ENCODE results near the gene BET1. TPM values are rescaled to one million over a fixed set of nuclear protein-coding genes. Genes with fewer than 3 reads are reported as not detected.

BET1 gene
- total and polyA plus RNA-seq, 9 of the 15 experiments (the other 6 are each of a cell fraction or from before 2014, with no cell fraction given), result 15.8 to 190 (median 37.8) TPM

GRCh38 chr7:94052398-94053180 lies 48.4 kb upstream of the BET1 start (continued):
- no peak for TF ChIP-seq DDX20 (tag; IDR thresholded peaks at IDR 0.05; ENCODE audit: low read depth)
- no peak for TF ChIP-seq HOXB6 (CRISPR knock-in tag; IDR thresholded peaks at IDR 0.05; ENCODE audit: borderline replicate concordance)
- TF ChIP-seq TAF1 (IDR thresholded peaks at IDR 0.05; ENCODE audit: control insufficient read depth, extremely low read depth, insufficient read depth, low read length, severe bottlenecking), result no peak
- no peak for TF ChIP-seq ZNF77 (CRISPR knock-in tag; IDR thresholded peaks at IDR 0.05)
- TF ChIP-seq SAFB (IDR thresholded peaks at IDR 0.05; ENCODE audit: borderline replicate concordance, low read depth, low read length), result no peak

GRCh38 chr7:94050046-94050445 lies 45.9 kb upstream of the BET1 start:
- intact Hi-C loops (cut with micrococcal nuclease), result no loop called here
- ATAC-seq (no peak), FAIRE-seq (no peak), DNase-seq (ENCODE audit: extremely low read depth in 1 of 4, low spot score in 3 of 4) (no peak)
- H3K27me3 ChIP-seq (ENCODE audit: control insufficient read depth in 2 of 2, insufficient read depth in 2 of 2, low read length in 2 of 2), result no peaks in the 10 kb centered on the region; a peak in 1 of 5 replicates
- H3K9ac ChIP-seq (ENCODE audit: insufficient read depth in 1 of 2, low read depth in 2 of 2, low read length in 2 of 2), result no peak overlapping the region
- BruUV-seq (replicated peaks), result no TSS peak
- H2AFZ ChIP-seq (ENCODE audit: low read depth, low read length), result no peak overlapping the region
- no peak for TF ChIP-seq HSF4 (CRISPR knock-in tag; IDR thresholded peaks at IDR 0.05; ENCODE audit: borderline replicate concordance)
- TF ChIP-seq HLTF (IDR thresholded peaks at IDR 0.05), result no peak
- no peak for TF ChIP-seq ZNF707 (CRISPR knock-in tag; conservative IDR thresholded peaks at IDR 0.05)
- no peak for TF ChIP-seq CBX3 (IDR thresholded peaks at IDR 0.05; ENCODE audit: borderline replicate concordance in 1 of 2, low read length in 2 of 2)
- ChIA-PET CTCF (ENCODE audit: low intra/inter-chr PET ratio) (no interaction called here), POLR2A (interaction anchor here (1.4 kb wide), 1 partner anchor 10 kb away, joined by 4 read pairs; no protein-coding TSS in a partner anchor)
- no peaks in the 10 kb centered on the region for H3K79me2 ChIP-seq (ENCODE audit: control insufficient read depth, insufficient read depth, low read length)
- no peak overlapping the region for H3K4me3 ChIP-seq
- no peak overlapping the region for H3K27ac ChIP-seq (ENCODE audit: extremely low read depth, low read depth, low read length)
- WGBS (ENCODE audit: insufficient coverage, low coverage, missing lambda C conversion rate), result 0% methylated on average over 4 of the region's 4 CpGs
- in situ Hi-C loops (cut with MboI), result no loop called here
- H3K36me3 ChIP-seq (ENCODE audit: control insufficient read depth, insufficient read depth, low read length), result no peaks in the 10 kb centered on the region
- no peaks in the 10 kb centered on the region for H4K20me1 ChIP-seq (replicated peaks; ENCODE audit: control insufficient read depth, insufficient read depth, low read length)
- no peaks in the 10 kb centered on the region for H3K9me3 ChIP-seq (replicated peaks; ENCODE audit: control insufficient read depth, insufficient read depth, low read depth, low read length)
- H3K4me2 ChIP-seq (ENCODE audit: insufficient read depth, low read length), result no peak overlapping the region
- no peaks in the 10 kb centered on the region for H3K4me1 ChIP-seq (replicated peaks in 1 of 2; ENCODE audit: control insufficient read depth in 2 of 2, insufficient read depth in 2 of 2, low read length in 2 of 2)
- no peaks in the 10 kb centered on the region for H3K9me1 ChIP-seq (ENCODE audit: control insufficient read depth, insufficient read depth, low read length)
